ENCODE results near the gene TEK. TPM values are rescaled to one million over a fixed set of nuclear protein-coding genes. Genes with fewer than 3 reads are reported as not detected.

TEK gene
- total RNA-seq, 2 donors from 2014 or later, result 1.6 to 6.3 TPM

DNA sequence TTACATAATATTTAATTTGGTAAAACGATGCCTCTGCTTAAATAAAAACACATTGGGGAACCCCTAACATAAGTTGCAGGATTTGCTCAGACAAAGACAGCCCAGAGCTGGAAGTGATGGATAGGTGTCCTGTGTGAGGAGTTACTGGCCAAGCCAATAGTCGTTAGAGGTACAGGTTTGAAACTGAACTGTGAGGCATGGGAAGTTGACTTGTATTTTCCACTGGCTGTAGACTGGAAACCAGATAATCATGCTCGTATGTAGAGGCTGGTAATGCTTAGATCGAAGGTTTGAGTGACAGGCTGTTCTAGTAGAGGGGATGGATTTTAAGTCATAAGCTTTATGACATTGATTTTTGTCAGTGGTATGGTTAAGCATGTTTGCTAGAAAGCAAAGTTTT, 24.8 kb downstream of the TEK start:
- intact Hi-C loops (cut with DNase I), result no loop called here
- H3K9me3 ChIP-seq, result no peaks in the 10 kb centered on the region
- DNase-seq, result no peak
- H3K36me3 ChIP-seq, result no peaks in the 10 kb centered on the region
- H3K27ac ChIP-seq, result no peak overlapping the region
- H3K27me3 ChIP-seq, result no peaks in the 10 kb centered on the region
- no peak overlapping the region for H3K4me3 ChIP-seq
- H3K4me1 ChIP-seq, result no peaks in the 10 kb centered on the region
- TF ChIP-seq, protein P1, sequence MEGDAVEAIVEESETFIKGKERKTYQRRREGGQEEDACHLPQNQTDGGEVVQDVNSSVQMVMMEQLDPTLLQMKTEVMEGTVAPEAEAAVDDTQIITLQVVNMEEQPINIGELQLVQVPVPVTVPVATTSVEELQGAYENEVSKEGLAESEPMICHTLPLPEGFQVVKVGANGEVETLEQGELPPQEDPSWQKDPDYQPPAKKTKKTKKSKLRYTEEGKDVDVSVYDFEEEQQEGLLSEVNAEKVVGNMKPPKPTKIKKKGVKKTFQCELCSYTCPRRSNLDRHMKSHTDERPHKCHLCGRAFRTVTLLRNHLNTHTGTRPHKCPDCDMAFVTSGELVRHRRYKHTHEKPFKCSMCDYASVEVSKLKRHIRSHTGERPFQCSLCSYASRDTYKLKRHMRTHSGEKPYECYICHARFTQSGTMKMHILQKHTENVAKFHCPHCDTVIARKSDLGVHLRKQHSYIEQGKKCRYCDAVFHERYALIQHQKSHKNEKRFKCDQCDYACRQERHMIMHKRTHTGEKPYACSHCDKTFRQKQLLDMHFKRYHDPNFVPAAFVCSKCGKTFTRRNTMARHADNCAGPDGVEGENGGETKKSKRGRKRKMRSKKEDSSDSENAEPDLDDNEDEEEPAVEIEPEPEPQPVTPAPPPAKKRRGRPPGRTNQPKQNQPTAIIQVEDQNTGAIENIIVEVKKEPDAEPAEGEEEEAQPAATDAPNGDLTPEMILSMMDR (IDR thresholded peaks at IDR 0.05), result no peak
- H3K9ac ChIP-seq (ENCODE audit: low read depth in 2 of 2, low read length in 2 of 2), result no peak overlapping the region

DNA sequence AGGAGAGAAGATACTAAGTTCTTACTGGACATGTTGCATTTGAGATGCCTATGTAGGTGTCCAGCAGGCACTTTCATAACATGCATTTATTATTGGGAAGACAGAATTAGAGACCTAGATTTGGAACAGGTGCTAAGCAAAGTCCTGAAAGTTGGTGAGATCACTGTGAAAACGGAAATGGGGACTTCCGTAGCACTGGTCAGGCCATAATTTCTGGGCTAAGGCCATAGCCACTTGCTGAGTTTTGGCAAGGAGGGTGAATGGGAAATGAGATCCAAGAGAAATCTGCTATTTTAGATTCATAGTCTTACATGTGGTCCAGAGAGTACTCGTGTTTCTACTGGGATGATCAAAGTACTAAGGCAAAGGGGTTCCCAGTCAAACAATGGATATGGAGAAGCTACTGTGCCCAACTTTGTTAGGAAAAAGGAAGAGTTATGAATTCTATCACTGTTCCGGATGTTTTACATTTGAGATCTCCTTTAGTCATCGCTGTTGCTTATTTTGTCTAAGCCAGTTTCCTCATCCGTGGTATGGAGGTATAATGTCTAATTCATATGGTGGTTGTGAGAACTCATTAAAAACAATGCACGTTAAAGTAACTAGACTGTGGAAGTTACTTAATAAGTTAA, 33.4 kb downstream of the TEK start:
- Histone ChIP-seq H3K9ac (ENCODE audit: low read depth in 2 of 2, low read length in 2 of 2) (no peak overlapping the region), H3K36me3 (no peaks in the 10 kb centered on the region), H3K4me3 (no peak overlapping the region), H3K27ac (no peak overlapping the region), H3K4me1 (no peaks in the 10 kb centered on the region), H3K9me3 (no peaks in the 10 kb centered on the region), H3K27me3 (no peaks in the 10 kb centered on the region)
- DNase-seq, result no peak
- TF ChIP-seq, protein P1 (IDR thresholded peaks at IDR 0.05), result no peak
- intact Hi-C loops (cut with DNase I), result no loop called here

DNA sequence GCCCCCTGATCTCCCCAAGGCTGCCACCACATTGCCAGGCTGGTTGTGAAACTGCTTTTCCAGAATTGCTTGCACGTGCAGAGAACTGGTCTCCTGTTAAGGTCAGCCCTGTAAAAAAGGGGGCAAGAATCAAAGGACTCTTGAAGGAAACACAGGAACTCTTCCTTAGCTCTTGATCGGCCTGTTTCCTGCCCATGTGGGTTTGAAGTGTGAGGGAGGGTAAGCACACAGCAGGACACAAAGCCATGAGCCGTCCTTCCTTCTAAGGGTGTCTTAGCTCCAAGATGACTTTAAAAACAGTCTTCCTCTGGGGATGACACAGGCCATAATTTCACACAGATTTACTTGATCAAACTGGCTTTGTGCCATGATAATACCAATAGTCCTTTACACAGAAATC, 36.1 kb downstream of the TEK start:
- Histone ChIP-seq H3K9ac (ENCODE audit: low read depth in 2 of 2, low read length in 2 of 2) (no peak overlapping the region), H3K27me3 (no peaks in the 10 kb centered on the region), H3K4me3 (no peak overlapping the region), H3K4me1 (no peaks in the 10 kb centered on the region), H3K36me3 (no peaks in the 10 kb centered on the region), H3K9me3 (no peaks in the 10 kb centered on the region), H3K27ac (no peak overlapping the region)
- no peak for DNase-seq
- TF ChIP-seq, protein P1 (IDR thresholded peaks at IDR 0.05), result no peak
- intact Hi-C loops (cut with DNase I), result no loop called here

DNA sequence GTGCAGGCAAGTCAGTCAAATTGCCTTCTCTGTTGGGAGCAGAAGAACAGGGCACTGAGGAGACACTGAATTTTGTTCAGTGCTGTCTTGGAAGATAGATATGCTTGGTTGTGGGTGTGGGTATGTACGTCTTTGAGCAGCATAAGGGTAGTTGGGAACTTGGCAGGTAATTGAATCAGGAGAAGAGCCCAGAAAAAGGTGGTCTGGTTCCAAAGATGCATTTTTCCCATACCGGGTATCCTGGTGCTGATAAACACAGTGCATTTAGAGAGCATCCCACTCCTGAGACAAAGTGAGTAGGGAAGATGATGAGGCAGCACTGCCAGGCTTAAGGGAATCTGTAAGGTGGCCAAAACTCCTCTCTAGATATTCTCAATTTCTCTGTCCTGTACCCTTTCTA, 40.6 kb downstream of the TEK start:
- intact Hi-C loops (cut with DNase I), result no loop called here
- Histone ChIP-seq H3K27ac (no peak overlapping the region), H3K4me3 (no peak overlapping the region), H3K4me1 (no peaks in the 10 kb centered on the region), H3K9me3 (no peaks in the 10 kb centered on the region), H3K27me3 (no peaks in the 10 kb centered on the region), H3K9ac (ENCODE audit: low read depth in 2 of 2, low read length in 2 of 2) (no peak overlapping the region), H3K36me3 (no peaks in the 10 kb centered on the region)
- TF ChIP-seq, protein P1 (IDR thresholded peaks at IDR 0.05), result no peak
- no peak for DNase-seq

DNA sequence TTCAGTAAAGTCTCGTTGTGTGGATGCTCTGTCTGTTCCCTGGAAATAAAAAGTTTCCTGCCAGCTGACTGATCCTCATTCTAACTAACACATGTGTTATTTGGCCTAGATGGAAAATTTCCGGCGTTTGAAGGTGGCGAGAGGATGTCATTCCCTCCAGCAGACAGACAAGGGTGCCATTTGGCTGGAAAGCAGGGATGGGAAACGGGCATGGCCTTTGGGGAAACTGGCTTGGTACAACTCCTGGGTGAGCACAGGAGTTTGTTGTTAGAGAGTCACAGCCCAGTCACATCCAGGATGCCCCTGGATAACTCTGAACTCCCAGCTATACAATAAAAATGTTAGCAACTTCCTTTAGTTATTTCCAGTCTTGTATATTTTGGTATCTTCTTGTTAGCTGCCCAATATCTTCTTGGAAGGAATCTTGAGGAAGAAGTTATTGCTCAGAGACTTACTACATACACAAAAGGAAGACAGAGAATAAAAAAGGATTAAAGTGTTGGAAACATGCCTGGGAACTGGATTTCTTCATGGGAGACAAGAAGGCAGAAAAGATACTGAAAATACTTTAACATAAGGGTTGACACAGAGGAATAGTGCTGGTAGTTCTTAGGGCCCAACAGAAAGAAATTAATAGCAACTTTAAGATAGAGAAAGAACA, 41.9 kb downstream of the TEK start:
- Histone ChIP-seq H3K9ac (ENCODE audit: low read depth in 2 of 2, low read length in 2 of 2) (no peak overlapping the region), H3K4me3 (no peak overlapping the region), H3K27ac (peak overlapping the region; percentile 29), H3K4me1 (no peaks in the 10 kb centered on the region), H3K36me3 (no peaks in the 10 kb centered on the region), H3K9me3 (no peaks in the 10 kb centered on the region), H3K27me3 (no peaks in the 10 kb centered on the region)
- intact Hi-C loops (cut with DNase I), result no loop called here
- TF ChIP-seq, protein P1 (IDR thresholded peaks at IDR 0.05), result no peak
- DNase-seq, result no peak

Data from colonic mucosa (tissue), 4 donors.